Measurements from ENCODE around the gene JAGN1.
"Not testable (repeated sequence)": the region's sequence is repeated elsewhere in the genome, so short reads cannot be mapped to it uniquely, and the experiment has no call there.

The JAGN1 gene

GRCh38 chr3:9869955-9870354 lies 20.5 kb upstream of the JAGN1 start:
- no peak for DNase-seq

- DNase-seq: no peak
Observed at GRCh38 chr3:9870978-9871377, 19.4 kb upstream of the JAGN1 start.

- DNase-seq: not testable (repeated sequence)
Observed at GRCh38 chr3:9872067-9872466, 18.3 kb upstream of the JAGN1 start.

- no peak for DNase-seq
Observed at GRCh38 chr3:9875448-9875847, 15.0 kb upstream of the JAGN1 start.

GRCh38 chr3:9876255-9876654 lies 14.2 kb upstream of the JAGN1 start:
- DNase-seq: not testable (repeated sequence)

GRCh38 chr3:9876991-9877390 lies 13.4 kb upstream of the JAGN1 start:
- no peak for DNase-seq

GRCh38 chr3:9878700-9879099 lies 11.7 kb upstream of the JAGN1 start:
- DNase-seq: no peak

- DNase-seq: no peak
Observed at GRCh38 chr3:9879830-9880549, 10.4 kb upstream of the JAGN1 start, which contains the start of gene CIDEC. TSS of gene CIDEC (minus strand) at chr3:9880253. CDS start at chr3:9878486, 1,767 bp downstream.

- no peak for DNase-seq
Observed at GRCh38 chr3:9881441-9881840, 9.0 kb upstream of the JAGN1 start.

- no peak for DNase-seq
Observed at GRCh38 chr3:9883706-9884554, 6.5 kb upstream of the JAGN1 start.

- DNase-seq: no peak
Observed at GRCh38 chr3:9884555-9885165, 5.8 kb upstream of the JAGN1 start.

- no peak for DNase-seq
Observed at GRCh38 chr3:9886328-9886727, 4.1 kb upstream of the JAGN1 start.

- no peak for DNase-seq
Observed at GRCh38 chr3:9887480-9887879, 2.9 kb upstream of the JAGN1 start.

- DNase-seq: no peak
Observed at GRCh38 chr3:9888540-9888939, 1.9 kb upstream of the JAGN1 start.

GRCh38 chr3:9889405-9889804 lies 1.0 kb upstream of the JAGN1 start:
- no peak for DNase-seq

GRCh38 chr3:9891072-9891622 lies 737 bp downstream of the JAGN1 start:
- no peak for DNase-seq

GRCh38 chr3:9893739-9894138 lies 3.3 kb downstream of the JAGN1 start:
- no peak for DNase-seq

- DNase-seq: not testable (repeated sequence)
Observed at GRCh38 chr3:9895715-9896114, 5.3 kb downstream of the JAGN1 start.

GRCh38 chr3:9896755-9897407 lies 6.5 kb downstream of the JAGN1 start:
- not testable (repeated sequence) for DNase-seq

GRCh38 chr3:9897408-9898372 lies 7.3 kb downstream of the JAGN1 start:
- no peak for DNase-seq

- DNase-seq: no peak
Observed at GRCh38 chr3:9898467-9899241, 8.2 kb downstream of the JAGN1 start.
